ENCODE measurements around the gene SLC35E1.

SLC35E1 gene

GRCh38 chr19:16504271-16504670 lies 67.9 kb downstream of the SLC35E1 start:
- in situ Hi-C loops (cut with MboI; ENCODE audit: low sequenced_read_pairs) = no loop called here

Measured in HL-60/S4 treated with retinoic acid at 250 ng/mL for 4 days and 3 days (cell line).